HG03558 (cell line): ENCODE results near the gene GOSR1.
"Not testable (repeated sequence)": the region's sequence is repeated elsewhere in the genome, so short reads cannot be mapped to it uniquely, and the experiment has no call there.

Experiments used
- ATAC-seq: cut with Tn5 transposase; IDR thresholded peaks from one replicate; pipeline ENCODE4 v1.9.1; 2021; ENCODE audit warnings: moderate number of reproducible peaks; ENCODE audit not compliant: unreplicated experiment; ENCODE audit errors: extremely low read depth

The GOSR1 gene

DNA sequence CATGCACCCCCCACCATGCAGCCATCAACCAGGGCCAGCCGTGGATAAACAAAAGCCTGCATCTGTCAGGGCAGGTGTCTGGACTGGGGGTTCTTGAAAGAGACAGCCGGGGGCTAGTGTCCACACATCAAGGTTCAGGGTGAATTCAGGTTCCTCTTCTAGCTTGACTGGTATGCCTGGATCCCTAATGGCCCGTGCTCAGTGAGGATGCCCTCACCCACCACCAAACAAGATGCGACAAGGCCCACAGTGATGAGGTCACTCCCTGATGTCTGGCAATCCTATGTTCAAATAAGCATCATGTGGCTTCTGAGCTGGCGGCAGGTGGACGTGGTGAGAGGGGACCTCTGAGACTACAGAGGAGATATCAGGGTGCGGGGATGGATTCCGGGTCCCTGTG, 64.6 kb downstream of the GOSR1 start:
- ATAC-seq: no peak

DNA sequence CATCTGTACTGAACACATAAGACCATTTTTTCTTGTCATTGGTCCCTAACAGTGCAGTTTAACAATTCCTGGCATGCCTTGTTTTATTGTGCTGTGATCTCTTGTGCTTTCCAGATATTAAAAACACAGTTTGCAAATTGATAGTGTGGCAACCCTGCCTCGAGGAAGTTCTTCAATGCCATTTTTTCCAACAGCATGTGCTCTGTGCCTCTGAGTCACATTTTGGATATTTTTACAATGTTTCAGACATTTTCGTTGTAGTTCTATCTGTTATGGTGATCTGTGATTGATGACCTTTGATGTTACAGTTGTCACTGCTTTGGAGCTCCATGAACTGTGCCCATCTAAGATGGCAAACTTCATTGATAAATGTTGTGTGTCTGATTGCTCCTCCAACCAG, 66.2 kb downstream of the GOSR1 start:
- ATAC-seq: no peak

DNA sequence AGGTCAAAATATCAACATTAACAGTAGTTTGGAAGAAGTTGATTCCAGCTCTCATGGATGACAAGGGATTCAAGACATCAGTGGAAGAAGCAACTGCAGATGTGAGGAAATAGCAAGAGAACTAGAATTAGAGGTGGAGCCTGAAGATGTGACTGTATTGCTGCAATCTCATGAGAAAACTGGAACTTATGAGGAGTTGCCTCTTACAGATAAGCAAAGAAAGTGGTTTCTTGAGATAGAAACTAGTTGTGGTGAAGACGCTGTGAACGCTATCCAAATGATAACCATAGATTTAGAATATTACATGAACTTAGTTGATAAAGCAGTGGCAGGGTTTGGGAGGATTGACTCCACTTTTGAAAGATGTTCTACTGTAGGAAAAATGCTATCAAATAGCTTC, 67.8 kb downstream of the GOSR1 start:
- no peak for ATAC-seq

DNA sequence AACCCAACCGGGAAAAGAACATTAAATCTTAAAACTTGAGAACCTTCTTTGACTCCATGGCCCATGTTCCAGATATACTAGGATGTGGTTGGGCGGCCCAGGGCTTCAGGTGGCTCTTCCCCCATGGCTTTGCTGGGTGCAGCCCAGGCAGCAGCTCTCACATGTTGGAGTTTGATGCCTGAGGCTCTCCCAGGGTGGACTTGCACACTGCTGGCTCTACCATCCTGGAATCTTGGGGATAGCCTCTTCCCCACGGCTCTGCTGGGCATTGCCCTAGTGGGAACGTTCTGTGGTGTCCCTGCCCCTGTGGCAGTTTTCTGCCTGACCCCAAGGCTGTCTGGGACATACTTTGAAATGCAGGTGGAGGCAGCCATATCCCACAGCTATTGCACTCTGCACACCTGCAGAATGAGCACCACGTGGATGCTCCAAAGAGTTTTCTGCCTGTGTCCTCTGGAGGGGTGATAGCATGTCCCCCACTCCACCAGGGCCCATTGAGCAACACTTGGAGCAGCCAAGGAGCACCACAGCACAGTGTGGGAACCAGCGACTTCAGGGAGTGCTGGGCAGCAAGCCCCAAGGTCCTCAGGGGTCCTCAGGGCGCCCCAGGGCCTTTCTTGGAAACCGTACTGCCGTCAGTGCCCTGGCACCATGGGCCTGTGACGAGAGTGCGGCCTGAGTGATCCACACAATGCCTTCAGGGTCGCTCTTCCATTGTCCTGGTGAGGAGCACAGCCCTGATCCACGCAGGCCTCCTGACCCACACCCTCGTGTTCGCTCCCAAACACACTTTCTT, 70.8 kb downstream of the GOSR1 start:
- ATAC-seq: no peak

DNA sequence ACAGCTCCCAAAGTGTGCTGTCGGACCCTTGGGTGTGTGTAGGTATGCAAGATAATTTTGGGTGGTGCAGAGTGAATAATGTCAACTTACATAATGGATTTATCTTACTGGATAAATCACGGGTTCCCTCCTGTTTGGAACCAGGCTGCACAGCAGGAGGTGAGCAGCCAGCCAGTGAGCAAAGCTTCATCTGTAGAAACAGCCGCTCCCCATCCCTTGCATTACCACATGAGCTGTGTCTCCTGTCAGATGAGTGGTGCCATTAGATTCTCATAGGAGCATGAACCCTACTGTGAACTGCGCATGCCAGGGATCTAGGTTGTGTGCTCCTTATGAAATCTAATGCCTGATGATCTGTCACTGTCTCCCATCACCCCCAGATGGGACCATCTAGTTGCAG, 72.0 kb downstream of the GOSR1 start:
- not testable (repeated sequence) for ATAC-seq

DNA sequence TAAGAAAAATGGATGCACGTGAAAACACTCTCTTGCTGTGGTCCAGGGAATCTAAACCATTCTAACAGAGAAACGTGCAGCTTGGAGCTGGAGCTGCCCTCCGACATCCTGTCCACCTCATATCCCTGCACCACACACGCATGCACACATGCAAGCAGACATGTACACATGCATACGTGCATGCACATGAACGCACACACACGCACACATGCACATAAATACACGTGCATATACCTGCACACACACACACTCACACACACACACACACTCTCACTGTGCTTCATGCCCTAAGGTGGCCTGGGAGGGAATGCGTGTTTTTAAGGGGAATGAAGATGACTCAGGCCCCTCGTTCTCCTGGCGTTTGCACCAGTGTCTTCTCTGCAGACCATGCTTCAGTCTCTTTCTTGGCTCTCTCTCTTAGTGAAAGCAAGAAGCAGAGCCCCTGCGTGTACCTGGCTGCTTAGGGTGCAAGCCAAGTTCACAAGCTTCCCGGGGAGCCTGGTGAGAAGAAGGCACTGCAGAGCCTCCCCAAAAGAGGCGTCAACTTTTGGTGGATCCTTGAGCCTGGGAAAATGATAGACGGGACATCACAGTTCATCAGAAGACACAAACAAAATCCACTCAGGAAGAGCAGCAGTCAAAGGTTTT, 72.8 kb downstream of the GOSR1 start:
- no peak for ATAC-seq

DNA sequence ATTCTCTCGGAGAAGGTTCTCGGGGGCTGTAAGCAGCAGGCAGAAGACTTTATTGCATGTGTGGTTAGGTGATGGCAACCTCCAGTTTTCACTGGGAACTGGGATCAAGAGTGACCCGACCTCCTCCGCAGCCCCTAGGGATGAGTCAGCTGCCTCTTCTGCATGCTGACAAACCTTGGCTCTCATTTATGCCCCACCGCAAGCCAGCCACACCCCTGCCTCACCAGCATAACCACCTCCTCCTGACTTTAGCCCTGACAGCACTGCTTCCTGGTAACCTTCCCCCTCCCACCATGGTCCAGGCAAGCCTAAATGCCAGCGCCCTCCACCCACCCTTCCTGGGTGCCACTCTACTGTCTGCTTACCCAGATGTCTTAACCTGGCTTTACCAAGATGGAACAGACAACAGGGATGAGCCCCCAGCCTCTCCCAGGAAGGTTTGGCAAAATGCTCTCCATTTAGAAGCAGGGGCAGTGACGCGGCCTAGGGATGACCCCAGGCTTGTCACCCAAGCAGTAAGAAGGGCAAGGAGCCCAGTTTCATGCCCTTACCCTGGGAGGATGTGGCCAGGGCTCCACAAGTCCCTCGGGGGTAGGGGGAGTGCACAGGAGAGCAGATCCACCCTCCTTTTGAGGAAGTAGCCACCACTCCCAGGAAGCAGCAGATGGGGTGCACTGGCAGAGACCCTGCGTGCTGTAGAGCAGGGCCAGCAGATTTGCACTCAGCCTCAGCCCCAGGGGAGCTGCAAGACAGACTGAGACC, 73.5 kb downstream of the GOSR1 start:
- ATAC-seq: no peak

DNA sequence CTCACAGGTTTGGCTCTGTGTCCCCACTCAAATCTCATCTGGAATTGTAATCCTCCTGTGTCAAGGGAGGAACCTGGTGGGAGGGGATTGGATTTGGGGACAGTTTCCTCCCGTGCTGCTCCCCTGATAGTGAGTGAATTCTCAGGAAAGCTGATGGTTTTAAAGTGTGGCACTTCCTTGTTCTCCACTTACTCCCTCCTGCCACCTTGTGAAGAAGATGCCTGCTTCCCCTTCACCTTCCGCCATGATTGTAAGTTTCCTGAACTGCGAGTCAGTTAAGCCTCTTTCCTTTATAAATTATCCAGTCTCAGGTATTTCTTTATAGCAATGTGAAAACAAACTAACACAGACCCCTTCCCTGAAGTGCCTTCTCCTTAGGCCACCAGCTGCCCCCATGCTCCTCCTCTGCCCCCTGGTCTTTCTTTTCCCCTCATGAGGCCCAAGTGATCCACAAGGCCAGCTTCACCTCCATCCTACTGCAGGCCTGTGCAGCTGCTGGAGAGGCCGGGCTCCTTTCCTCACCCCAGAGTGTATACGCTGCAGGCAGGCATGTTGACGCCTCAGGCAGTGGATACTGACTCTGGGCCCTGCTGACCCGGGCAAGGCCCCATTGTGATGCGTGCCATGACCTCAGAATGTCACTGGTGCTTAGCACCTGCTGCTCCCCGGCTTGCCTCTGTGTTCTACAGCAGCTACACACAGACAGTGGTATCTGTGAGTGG, 74.2 kb downstream of the GOSR1 start:
- not testable (repeated sequence) for ATAC-seq

DNA sequence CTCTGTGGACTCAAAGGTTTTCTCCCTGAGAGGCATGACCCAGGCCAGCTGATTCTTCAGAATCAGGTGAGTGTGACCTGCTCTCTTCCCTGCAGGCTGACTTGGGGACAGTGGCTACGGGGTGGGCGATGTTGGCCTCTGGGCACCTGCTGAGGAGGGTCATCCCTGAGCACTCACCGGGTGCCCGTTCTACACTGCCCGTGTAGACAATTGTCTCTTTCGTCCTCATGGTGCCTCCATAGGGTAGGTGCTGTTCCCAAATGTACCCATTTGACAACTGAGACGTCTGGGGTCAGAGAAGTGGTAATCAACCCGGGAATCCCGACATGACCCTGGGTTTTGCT, 74.8 kb downstream of the GOSR1 start:
- no peak for ATAC-seq

DNA sequence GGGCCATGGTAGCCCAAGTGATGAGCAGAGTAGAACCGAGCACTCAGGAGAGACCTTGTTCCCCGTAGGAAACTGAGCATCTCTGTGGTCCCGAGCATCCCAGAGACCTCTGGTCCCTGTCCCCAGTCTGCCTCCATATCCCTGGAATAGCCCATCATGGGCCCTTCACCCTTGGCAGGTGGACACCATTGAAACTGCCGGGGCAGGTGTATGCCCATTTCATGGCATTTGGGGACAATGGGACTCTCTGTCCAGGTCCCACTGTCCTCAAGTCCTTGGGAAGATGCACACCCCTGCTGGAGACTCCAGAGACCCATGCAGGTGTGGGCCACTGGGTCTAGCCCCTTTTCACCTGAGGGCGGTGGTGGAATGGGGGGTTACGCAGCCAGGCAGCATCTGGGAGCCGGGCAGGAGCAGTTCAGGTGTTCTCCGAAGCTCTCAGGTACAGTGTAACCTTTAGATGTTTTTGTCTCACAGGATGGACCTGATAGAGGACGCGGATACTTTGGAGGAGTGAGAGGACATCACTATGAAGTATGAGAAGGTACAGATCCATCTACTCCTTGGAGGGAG, 75.9 kb downstream of the GOSR1 start:
- ATAC-seq: no peak

DNA sequence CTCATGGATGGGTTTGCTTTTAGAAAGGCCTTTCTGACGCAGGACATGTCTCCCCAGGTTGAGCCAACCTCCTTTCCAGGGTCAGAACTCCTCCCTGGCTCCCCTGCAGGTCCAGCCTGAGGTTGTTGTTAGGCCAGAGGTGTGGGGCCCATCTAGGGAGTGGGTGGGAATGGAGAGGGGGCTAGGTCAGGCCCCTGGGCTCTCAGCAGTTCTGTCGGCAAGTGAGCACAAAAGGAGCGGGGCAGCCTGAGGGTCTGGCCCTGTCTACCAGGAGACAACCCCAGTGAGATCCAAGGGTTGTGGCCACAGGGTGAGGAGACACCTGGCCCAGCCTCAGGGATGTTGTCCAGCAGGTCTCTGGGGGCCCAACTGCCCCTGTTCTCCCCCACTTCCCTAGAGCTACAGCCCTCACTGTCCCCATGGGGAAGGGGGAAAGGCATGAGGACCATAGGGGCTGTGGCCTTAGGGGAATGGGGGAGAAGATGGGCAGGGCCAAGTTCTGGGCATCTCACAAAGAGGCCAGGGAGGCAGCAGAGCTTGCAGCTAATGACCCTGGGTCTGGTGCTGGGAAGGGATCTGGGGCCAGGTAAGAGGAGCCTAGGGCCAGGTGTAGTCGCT, 76.7 kb downstream of the GOSR1 start:
- ATAC-seq: not testable (repeated sequence)

DNA sequence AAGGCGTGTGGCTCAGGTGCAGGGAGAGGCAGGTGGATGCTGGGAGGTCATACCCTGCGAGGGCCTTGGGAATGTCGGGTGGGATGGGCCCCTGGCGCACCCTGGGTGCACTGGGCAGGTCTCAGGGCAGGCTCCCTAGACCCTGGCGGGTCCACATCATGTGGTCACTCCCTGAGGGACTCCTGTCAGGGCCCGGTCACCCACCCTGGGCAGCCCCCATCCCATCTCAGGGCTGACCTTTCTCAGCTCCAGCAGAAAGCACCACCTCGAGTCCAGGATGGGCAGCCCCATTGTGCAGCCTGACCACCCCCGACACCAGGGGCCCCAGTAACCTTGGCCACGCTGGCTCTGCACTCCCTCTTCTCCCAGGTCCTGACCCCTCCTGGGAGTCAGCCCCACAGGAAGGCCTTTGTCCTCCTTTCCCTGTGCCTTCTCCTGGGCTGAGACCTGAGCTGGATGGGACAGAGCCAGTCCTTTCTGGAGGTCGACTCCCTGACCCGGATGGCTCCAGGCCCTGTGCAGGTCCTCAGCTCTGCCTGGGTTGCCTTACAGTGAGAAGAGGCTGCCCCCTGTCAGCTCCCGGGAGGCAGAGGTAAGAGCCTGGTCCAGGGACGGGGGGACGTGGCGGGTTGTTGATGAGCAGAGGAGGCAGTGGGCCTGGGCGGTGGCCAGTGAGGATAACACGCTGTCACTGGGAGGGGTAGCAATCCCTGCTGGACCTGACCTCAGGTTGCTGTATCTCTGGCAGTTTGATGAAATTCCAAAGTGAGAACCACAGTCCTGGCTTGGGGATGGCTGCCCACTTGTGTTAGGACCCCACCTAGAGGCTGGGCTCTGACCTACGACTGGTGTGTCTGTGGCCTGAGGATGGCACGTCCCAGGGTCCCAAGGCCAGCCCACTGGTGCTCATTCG, 77.9 kb downstream of the GOSR1 start:
- no peak for ATAC-seq

DNA sequence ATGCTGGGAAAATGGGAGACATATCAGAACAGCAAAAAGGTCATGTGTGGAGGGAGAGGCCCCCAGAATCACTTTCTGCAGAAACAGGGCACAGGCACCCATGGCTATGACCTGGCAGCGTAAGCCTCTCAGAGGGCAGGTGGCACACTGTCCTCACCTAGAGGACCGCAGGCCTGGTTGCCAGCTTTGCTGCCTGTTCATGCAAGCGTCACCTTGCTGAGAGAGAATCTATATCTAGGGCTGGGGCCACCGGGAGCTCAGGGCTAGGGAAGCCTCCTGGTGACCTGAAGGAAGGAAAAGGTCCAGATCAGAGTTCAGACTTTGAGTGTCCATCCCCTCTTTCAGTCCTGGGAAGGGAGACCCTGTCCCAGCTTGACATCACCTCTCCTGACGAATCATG, 78.7 kb downstream of the GOSR1 start:
- no peak for ATAC-seq

DNA sequence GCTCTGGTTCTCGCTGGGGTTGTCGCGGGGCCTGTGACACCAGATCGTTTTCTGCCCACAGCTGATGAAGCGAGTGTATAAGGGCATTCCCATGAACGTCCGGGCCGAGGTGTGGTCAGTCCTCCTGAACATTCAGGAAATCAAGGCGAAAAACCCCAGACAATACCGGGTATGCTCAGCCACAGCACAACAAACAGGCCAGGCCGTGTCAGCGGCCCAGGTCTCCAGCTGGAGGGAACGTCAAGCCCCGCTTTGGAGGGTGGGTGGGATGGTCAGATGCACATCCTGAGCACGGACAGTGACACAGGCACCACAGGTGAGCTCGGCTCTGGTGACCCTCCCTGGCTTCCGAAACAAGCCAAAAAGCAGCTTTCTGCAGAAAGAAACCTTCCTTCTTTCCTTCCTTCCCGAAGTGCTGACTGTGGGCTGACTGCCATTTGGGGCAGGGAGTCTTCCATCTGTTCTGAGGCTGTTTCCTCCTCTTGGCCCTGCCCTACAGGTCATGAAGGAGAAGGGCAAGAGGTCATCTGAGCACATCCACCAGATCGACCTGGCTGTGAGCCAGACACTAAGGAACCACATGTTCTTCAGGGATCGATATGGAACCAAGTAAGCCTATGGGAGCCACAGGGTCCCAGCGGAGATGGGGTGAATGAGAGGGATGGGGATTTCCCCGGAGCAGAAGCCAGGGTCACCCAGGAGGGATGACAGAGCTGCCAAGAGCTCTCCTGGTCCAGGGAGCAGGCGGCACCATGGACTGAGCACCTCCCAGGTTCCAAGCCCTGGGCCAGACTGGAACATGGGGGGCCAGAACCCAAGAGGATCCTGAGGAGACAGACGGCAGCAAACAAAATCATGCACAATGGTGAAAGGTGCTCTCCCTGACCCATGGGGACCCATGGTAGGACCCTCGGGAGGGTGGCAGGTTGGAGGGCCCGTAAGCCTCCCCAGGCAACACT, 79.4 kb downstream of the GOSR1 start:
- no peak for ATAC-seq

DNA sequence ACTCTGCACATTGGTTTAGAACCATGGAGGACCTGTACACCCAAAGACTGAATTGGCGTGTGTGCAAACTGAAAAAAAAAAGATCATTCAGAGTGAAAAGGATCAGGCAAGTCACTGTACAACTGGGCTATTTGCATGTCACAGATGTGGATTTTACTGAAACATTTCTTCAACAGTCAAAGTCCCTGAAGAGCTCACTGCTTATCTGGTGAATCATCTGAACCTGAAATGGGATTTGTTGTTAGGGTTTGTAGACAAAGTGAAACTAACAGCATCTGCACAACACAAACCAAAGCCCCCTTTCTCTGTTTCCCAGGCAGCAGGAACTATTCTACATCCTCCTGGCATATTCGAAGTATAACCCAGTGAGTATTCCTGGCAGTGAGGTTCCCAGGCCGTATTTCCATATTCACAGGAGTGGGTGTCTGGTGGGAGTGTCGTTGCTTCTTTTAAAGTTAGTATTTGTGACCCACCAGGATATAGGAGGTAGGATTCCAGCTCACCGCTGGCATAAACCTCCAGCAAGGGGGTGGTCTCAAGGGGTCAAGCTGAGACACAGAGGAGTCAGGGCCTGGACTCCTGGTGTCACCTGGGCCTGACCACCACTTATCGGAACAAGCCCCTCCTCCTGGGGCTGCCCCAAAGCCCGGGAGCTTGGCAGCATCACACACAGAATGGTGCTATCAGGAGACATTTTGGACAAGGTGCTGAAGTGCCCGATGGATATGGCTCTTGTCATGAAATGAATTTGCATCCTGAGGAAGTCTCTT, 80.9 kb downstream of the GOSR1 start:
- ATAC-seq: no peak

DNA sequence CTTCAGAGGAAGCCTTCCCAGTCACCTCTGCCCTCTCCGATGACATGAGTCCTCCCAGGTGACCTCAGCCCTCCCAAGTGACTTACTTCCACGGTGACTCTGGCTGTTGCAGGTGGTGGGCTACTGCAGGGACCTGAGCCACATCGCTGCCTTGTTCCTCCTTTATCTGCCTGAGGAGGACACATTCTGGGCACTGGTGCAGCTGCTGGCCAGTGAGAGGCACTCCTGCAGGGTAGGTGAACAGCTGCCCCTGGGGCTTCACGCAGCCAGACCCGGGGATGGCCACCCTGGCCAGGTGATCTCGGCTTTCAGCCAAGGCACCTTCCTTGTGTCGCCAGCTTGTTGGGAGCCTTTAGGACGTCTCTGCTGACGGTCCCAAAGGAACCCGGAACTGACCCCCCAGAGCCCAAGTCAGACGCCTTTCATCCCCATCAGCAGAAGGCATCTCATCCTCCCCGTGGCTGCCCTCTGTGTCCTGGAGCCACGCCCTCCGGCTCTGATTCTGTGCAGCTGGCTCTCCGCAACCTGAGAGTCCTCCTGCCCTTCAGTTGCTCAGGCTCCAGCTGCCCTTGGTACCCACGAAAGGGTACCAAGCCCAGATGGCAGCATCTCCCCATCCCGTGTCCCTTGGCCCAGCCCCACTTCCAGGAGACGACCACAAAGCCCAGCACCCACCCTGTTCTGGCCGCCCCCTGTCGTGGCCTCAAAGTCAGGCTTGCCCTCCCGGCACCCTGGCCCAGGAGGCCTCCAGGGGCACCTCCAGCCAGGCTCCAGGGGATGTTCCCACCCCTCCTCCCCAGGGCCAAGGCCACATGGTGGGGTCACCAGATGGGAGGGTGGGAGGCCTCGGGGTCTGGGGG, 81.7 kb downstream of the GOSR1 start:
- ATAC-seq: no peak
